ENCODE results near the gene EZH1.

EZH1 gene

DNA sequence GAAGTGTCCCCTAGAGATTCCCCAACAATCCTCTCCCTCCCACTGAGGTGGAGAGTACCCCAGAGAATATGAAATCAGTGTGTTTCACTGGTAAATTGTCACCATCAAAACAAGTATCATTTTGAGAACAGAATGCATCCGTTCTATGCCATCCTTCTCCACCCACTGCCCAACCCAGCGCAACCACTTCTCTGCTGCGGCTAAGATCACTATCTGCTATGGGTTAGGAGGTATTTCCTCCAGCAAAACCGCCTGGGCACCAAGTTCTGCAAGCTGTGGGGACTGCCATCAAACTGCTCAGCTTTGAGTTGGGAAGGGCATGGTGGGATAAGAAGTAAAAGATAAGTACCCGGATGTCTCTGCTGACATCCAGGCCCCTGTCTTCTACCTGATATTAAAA, 38.1 kb downstream of the EZH1 start:
- no peak for DNase-seq

DNA sequence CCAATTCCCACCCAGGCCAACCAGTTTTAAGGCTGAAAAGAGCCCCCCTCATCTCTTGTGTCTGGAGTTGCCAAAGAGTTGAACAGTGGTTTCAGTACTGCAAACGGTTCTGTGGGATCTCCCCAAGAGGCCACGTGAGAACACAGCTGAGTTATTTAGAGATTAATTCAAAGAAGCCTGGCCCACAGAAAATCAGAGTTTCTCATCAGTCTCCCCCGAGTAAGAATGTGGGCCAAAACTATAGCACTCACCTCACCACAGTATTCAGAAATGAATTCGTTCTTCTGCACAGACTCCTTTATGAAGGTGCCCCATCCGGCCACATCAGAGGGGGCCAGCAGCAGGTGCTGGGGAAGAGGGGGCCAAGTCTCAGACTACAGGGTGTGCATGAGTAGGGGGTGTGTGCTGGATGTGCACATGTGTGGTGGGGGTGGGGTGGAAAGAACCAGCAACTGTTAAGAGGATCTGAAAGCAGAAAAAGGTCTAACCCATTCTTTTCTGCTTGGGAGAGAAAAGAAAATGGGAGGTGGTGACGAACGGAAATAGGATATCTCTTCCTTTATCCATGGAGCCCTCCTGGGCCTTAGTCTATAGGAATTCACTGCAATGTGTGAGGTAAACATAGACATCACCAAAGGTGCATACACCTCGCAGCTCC, 39.9 kb downstream of the EZH1 start:
- no peak for DNase-seq

DNA sequence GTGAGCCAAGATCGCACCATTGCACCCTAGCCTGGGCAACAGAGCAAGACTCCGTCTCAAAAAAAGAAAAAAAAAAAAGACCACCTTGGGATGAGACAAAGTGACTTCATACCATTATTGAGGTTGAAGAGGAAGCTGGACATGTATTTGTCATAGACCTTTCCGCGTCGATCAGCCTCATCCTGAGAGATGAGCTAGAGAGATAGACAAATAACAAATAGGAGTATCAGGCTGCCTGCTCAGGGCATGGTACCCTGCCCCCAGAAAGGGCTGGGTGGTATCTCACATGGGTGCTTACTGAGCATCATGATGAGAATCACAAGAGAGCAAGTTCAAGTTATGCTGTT, 40.4 kb downstream of the EZH1 start:
- no peak for DNase-seq

DNA sequence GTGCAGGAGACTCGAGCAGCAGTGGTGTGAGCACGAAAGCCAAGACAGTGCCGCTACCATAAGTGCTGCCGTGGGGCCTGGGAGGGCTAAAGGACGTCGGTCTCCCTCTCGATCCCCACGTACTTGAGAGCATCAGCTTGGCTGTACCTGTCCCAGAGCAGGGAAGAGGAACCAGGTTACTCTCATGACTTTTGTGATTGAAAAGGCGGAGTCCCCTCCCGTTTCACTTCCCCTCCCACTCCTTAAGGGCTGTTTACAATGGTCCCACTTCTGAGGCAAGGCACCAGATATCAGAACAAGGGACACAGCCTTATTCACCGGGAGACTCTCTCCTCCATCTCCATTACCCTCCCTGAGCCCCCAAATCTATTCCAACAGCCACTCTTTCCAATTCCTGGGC, 42.4 kb downstream of the EZH1 start:
- DNase-seq: no peak

DNA sequence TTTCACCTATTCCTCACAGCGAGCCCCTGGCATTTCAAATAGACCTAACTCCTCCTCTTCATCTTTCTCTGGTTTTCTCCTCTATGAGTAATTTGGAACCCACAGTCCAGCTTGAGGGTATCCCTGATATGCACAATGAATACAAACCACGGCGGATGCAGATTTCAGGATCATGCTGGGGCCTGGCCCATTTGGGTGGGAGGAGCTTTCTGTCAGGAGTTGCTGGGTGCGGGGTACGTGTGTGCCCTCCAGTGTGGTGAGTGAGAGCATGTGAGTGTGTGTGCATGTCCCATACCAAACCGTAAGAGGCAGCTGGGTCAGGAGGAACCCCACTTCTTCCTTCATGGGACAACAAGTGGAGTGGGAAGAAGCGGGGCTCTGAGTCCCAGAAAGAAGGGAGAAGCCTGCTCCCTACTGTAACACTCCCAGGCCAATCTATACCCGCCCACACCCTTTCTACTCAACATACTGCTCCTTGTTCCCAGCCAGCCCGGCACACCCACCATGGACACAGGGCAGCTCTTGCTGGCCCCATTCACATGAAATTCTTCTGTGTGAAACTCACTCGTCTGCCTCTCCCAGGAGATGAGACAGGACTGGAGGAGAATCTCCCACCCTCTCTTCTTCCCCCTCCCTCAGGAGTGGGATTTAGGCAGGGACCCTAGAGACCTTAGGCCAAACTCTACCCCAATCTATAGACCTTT, 44.1 kb downstream of the EZH1 start:
- no peak for DNase-seq

DNA sequence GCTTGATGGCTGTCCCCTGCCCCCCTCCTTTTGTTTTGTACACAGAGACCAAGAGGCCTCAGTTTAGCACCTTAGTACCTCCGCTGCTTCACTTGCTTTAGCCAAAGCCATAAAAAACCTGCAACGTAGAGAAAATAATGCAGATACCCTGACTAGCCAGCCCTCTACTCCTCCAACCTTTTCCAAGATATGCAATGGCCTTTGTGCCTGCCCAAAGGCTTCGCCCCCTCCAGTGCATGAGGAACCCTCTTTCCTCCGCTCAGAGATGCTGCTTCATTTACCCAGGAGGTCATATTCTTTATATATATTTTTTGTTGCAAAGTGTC, 45.5 kb downstream of the EZH1 start:
- DNase-seq: no peak

DNA sequence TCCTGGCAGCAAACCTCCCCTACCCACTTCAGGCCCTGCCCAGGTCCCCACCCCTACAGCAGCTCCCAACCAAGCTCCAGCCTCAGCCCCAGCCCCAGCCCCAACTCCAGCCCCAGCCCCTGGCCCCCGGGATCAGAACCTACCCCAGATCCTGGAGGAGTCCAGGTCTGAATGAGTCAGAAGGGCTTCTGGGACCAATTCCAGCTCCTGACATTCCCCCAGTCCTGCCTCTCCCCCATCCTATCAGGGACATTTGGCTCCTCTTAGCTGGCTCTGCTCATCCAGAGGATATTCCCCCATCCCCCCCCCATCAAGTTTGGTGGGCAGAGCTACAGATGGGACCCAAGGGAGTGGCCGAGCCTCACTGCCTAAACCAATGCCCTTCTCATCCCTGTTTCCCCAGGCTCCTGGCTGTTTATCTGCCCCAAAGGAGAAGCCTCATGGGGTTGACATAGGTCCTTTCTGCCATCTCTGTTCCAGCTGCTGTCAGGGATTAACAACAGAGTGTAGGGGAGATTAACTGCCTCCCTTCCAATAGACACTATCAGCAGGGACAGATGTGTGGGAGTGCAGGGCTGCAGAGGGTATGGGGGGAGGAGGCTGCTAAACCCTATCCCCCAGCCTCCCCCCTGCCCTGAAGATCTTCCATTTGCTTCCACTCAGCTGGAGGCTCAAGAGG, 46.0 kb downstream of the EZH1 start:
- DNase-seq: no peak

DNA sequence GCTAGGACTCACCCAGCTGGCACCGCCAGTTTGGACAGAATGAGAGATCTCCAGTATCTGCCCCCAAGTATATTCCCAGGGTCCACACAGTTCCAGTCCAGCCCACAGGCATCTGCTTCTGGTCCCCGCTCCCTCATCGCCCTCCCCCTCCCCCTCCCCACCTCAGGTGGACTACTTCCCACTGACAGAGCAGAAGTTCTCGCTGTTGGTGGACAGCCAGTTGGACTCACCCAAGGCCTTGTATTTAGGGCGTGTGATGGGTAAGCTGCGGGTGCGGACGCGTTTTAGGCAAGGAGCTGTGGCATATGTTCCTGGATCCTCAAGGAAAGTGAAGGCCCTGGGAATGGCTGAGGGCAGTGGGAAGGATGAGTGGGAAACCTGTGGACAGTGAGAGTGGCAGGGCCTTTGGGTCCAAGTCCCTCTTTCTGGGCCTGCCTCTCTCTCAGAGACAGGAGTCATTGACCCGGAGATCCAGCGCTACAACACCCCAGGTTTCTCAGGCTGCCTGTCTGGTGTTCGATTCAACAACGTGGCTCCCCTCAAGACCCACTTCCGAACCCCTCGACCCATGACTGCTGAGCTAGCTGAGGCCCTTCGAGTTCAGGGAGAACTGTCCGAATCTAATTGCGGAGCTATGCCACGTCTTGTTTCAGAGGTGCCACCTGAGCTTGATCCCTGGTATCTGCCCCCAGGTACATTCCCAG, 47.6 kb downstream of the EZH1 start:
- no peak for DNase-seq

DNA sequence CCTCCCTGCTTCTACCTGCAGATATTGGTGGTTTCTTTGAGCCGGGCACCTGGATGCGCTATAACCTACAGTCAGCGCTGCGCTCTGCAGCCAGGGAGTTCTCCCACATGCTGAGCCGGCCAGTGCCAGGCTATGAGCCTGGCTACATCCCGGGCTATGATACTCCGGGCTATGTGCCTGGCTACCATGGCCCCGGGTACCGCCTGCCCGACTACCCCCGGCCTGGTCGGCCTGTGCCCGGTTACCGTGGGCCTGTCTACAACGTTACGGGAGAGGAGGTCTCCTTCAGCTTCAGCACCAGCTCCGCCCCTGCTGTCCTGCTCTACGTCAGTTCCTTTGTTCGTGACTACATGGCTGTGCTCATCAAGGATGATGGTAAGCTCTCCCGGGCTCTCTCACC, 49.3 kb downstream of the EZH1 start:
- no peak for DNase-seq

DNA sequence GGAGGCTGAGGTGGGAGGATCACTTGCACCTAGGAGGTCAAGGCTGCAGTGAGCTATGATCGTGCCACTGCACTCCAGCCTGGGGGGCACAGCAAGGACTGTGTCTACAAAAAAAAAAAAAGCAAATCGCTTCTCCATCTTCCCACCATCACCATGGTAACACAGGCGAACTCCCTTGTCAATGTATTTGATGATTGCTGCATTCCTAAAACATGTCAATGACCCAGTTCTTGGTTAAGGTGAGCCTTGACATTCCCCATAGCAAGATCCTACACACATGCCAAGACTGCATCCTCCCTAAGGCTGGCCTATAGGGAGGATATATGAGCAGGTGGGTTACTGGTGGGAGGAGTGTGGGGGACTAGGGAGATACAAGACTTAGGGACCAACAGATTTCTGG, 50.3 kb downstream of the EZH1 start:
- DNase-seq: no peak

DNA sequence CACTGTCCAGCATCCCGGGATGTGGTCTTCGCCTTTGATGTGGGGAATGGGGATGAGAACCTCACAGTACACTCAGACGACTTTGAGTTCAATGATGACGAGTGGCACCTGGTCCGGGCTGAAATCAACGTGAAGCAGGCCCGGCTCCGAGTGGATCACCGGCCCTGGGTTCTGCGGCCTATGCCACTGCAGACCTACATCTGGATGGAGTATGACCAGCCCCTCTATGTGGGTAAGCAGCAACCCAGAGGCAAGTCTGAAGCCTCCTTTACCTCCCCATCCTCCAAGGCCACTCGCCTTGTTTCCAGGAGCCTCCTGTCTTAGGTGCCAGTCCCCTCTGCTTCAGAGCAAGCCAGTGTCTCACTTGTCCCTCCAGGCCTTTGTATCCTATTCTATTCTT, 52.4 kb downstream of the EZH1 start:
- no peak for DNase-seq

DNA sequence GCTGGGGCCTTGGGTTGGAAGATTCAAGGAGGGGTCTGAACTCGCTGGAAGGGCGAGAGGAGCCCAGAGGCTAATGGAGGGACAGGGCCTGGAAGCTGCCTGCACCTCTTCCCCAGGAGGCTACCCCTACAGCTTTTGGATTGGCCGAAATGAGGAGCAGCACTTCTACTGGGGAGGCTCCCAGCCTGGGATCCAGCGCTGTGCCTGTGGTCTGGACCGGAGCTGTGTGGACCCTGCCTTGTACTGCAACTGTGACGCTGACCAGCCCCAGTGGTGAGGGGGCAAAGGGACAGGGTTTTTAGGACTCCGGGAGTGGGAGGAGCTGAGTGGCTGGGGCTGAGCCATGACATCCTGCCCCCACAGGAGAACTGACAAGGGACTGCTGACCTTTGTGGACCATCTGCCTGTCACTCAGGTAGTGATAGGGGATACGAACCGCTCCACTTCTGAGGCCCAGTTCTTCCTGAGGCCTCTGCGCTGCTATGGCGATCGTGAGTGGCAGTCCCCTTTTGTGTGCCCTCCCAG, 53.8 kb downstream of the EZH1 start:
- no peak for DNase-seq

DNA sequence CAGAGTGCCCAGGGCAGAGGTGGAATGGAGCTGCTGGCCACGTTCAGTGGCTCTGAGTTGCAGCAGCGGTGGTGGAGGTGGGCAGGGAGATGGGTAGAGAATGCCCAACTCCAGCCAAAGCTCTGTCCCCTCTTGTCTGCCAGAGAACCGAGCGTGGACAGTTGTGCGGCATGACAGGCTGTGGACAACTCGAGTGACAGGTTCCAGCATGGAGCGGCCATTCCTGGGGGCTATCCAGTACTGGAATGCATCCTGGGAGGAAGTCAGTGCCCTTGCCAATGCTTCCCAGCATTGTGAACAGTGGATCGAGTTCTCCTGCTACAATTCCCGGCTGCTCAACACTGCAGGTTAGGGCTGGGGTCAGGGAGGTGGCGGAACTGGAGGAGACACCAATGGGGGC, 54.2 kb downstream of the EZH1 start:
- DNase-seq: no peak

DNA sequence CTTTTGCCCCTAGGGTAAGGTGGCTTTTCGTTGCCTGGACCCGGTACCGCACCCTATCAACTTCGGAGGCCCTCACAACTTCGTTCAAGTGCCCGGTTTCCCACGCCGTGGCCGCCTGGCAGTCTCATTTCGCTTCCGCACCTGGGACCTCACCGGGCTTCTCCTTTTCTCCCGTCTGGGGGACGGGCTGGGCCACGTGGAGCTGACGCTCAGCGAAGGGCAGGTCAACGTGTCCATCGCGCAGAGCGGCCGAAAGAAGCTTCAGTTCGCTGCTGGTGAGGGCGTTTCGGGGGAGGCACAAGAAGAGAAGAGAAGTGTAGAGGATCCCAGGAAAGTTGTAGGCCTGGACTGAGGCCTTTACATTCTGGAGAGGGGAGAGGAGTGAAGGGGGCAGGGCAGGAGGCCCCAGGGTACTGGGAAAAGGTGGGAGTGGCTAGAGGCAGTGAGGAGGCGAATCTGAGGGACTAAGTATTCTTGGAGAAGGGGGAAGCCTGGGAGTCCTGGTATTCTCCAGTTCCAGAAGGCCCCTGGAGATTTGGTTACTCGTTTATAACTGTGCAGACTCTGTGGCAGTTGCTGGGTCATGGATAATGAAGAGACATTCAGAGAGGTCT, 57.0 kb downstream of the EZH1 start:
- no peak for DNase-seq

DNA sequence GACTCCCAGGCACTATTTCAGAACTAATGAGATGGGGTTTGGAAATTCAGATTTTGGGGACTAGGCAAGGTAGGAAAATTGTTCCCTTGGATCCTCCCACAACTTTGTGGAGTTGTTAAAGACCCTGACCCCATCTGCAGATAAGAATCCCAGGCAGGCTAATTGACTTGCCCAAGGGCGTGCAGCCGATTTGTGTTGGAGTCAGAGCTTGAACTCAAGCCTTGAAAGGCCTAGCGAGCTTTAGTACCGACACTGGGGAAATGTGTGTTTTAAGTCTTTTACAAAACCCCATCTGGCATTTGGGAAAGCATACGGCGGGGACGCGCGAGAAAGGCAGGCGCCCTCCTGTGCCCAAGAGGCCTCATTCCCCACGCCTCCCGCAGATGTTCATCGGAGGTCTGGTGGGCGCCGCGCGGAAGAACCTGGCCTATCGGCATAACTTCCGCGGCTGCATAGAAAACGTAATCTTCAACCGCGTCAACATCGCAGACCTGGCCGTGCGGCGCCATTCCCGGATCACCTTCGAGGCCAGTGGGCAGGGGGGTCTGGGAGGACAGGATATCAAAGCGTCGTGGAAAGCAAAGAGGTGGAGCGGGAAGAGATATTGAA, 58.2 kb downstream of the EZH1 start:
- DNase-seq: no peak

DNA sequence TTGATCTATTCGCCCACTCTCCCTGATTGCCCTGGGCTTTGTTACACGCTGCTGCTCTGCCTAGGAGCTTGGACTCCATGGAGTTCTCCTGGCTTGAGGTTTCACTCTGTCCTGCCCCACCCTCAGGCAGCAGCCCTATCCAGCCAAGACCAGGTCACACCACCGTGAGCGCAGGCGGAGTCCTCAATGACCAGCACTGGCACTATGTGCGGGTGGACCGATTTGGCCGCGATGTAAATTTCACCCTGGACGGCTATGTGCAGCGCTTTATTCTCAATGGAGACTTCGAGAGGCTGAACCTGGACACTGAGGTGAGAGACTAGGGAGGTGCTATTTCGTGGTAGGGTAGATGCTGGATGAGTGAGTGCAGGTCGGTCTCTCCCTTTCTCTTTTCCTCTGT, 59.0 kb downstream of the EZH1 start:
- no peak for DNase-seq

DNA sequence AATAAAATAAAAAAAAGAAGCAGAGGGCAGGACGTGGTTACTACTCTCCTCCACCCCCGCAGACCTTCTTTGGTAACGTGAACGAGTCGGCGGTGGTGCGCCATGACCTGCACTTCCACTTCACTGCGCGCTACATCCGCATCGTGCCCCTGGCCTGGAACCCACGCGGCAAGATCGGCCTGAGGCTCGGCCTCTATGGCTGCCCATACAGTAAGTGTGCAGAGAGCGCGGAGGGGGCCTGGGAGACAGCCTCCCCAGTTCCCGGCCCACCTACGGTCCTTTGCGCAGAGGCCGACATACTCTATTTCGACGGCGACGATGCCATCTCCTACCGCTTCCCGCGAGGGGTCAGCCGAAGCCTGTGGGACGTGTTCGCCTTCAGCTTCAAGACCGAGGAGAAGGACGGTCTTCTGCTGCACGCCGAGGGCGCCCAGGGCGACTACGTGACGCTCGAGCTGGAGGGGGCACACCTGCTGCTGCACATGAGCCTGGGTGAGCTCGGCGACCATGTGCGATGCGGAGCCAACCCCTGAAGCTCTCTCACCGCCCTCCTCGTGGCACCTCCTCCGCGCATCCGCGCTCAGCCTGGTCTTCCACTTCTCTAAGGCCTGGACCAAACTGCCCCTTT, 59.8 kb downstream of the EZH1 start:
- no peak for DNase-seq

DNA sequence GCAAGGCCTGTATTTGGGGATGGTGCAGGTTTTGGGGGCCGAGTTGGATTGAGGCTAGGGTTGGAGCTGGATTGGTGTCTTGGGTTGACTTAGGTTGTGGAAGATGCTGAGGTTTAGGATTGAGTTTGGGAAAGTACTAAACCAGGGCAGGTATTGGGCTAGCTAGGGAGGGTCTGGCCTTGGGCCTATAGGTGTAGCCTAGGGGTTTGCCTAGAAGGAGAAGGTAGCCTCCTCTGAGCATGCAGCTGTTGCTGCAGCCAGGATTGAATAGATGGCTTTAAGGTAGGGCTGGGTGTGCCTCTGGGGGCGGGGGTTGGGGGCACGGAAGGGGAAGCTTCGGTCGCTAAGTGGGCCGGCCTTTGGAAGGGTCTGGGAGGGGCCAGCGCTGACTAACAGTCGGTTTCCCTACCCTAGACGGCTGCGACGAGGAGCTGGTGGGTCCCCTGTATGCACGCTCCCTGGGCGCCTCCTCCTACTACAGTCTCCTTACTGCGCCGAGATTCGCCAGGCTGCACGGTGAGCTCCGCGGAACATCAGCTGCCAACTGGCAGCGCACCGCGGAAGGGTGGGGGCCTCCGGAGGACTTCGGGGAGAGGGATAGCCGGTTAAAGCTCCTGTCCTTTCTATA, 61.3 kb downstream of the EZH1 start:
- peak; percentile 71 for DNase-seq

DNA sequence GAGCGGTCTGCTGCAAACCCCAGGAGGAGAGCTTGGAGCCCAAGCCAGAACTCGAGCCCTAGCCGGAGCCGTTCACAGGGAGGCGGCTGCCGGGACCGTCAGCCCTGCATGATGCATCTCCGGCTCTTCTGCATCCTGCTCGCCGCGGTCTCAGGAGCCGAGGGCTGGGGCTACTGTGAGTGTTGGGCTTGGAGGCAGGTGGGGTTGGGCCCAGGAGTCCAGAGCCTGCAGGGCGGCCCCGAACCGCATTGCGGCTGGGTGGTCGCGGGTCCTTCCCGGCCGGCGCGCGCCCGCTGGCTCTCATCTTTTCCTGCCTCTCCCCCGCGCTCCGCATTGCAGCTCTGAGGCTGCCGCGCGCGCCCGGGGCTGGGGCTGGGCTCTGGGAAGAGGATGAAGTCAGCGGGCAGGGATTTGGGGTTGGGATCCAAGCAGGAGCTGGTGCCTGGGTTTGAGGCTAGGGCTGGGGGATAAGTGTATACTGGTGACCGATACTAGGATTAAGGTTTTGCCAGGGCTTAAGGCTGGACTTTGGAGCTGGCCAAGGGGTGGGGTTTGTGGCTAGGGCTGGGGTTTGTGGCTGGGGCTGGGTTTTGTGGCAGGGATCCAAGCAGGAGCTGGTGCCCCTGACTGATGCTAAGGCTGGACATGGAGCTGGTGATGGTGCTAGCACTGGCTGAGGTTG, 62.0 kb downstream of the EZH1 start:
- peak; percentile 82 for DNase-seq

DNA sequence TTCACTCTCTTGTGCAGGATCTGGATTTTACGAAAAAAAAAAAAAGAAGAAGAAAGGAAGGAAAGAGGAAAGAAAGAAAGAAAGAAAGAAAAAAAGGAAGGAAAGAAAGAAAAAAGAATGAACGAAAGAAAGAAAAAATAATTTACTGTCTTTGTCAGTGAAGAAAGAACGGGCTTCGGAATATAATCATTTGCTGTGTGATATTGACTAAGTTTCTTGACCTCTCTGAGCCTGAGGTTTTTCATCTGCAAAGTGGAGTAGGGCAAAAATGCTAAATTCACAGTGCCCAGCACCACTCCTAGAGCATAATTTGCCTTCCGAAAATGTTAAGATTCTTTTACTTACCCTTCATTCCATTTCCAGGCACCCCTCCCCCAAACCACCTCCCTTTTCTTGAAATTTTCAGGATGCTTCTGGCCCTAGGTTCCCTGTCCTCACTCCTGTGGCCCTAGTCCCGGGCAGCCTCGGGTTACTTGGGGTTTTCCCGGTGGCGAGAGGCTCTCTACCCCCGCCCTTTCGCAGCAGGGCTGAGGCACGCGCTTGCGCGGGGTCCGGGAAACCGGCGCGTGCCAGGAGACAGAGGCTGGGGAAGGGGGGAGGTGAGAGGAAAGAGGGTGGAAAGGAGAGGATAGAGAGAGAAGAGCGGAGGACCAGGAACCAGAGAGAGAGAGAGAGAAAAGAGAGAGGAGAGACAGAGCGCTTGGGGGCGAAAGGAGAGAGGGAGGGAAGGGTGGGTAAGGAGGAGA, 62.7 kb downstream of the EZH1 start, which contains the start of gene CNTNAP1:
Gene CNTNAP1, plus strand, starts transcription at position 556 of the 746 bp plus-strand sequence. CDS start 299 bp downstream, outside the sequence.
- DNase-seq: peak; percentile 89

Data from femur (tissue), 1 donor.